NCI-H226 (cell line): ENCODE measurements around the gene MAN1C1.
"Not testable (repeated sequence)": the region's sequence is repeated elsewhere in the genome, so short reads cannot be mapped to it uniquely, and the experiment has no call there.

Experiments
- DNase-seq: peaks from one replicate; pipeline ENCODE4 v3.0.0-alpha.2; 2015

MAN1C1 gene

DNA sequence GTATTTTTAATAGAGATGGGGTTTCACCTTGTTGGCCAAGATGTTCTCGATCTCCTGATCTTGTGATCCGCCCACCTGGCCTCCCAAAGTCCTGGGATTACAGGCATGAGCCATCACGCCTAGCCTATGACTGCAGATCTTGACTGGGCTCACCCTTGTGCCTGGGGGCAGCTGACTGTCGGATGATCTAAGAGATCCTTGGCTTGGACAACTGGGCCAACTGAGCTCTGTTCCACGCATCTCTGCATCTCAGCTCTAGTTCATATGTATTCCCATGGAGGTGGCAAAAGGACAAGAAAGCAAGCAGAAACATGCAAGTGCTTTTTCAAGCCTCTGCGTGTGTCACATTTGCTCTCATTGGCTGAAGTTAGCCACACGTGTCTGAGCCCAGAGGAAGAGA, 107.6 kb downstream of the MAN1C1 start:
- no peak for DNase-seq

DNA sequence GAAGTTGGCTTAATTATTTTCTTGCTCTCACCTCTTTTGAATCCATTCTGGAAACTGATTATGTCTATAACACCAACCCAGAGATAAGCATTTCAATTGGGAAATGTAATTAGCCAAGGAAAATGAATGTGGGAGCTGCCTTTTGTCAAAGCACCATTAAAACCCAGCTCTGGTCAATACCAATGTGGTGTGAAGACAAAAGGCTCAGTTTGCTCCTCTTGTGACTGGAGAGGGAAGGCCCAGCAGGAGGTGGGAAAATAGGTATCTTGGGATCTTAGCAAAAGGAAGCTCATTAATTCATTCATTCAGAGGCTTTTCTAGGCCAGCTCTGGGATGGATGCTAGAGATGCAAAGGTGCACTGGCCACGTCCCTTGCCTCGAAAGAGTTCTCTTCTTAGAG, 108.4 kb downstream of the MAN1C1 start:
- DNase-seq = no peak

DNA sequence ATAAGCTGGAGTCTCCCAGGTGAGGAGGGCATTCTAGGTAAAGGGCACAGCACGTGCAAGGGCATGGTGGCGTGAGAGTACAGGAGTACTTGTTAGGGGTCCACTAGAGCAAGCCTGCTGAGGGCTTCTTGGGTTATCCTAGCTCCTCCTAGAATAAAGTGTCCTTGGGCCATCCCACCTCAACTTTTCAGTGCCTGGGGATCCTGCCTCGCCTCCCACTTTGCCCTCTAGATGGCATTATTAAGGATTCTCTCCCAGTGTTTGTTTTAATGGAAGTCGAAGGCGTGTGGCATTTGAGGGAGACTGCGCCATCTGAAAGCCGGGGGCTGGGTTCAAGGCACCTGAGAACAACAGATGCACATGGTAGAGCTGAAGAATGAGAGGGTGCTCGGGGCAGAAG, 108.9 kb downstream of the MAN1C1 start:
- no peak for DNase-seq

DNA sequence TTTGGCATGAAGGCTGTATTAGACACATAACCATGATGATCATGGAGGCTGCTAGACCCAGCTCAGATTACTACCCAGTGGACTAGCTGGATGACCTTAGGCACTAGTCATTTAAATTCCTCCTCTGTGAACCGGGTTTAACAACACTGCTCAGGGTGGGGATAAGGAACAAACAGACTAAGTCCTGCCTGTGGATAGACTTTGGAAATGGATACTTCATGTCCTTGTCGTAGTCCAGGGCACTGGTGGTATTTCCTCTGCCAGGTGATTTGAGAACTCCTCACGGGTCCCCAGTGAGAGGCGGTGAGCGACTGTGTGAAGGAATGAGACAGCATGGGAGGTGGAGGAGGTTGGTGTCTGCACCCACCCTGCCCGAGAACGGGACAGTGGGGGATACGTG, 110.5 kb downstream of the MAN1C1 start:
- no peak for DNase-seq

DNA sequence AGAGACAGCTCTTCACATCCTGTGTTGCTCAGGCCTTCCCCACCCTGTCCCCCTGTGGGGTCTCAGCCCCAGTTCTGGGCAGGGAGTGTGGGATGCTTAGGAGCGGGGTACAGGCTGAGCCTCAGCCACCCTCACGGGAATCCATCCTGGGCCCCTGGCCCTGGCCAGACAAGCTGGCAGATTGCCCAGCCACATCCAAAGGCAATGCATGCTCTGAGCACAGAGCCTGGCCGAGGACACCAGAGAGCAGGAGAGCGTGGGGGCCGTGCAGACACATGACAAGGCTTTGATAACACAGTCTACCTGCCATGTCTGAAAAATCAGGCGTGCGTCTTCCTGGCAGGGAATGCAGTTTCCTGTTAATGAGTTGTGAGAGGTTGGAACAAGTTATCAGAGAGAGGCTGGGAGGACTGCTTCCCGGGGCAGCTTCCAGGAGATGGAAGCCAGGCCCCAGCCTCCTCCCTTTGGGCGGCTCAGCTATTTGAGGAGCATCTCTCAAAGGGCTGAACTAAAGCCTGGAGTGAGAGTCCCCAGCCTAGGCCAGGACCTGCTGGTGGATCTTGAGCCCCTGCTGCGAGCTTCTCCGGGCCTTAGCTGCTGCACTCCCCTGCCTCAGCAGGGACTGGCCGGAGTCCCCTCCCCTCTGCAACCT, 111.2 kb downstream of the MAN1C1 start:
- no peak for DNase-seq

DNA sequence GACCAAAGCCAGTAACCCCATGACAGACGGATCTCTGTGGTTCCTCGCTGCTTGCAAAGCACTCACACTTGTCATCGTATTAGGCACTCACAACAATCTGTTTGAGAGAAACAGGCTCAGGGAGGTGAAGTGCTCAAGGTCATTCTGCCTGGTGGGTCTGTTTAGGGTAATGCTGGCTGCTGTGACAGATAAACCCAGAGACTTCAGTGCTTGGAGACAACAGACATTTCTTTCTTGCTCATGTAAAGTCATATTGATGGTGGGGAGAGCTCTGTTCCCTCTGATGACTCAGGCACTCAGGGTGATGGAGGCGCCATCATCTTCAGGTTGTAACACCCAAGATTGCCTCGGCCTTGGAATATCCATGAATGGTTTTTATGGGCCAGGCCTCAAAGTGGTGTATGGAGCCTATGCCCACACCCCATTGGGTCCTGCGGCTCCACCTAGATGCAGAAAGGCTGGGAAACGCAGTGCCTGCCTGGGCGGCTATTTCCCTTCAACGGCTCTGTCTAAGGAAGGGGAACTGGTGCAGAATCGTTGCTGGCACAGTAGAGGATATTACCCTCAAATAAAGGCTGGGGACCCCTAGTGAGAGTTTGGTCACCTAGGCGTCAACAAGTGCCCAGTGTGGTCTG, 111.8 kb downstream of the MAN1C1 start:
- no peak for DNase-seq

DNA sequence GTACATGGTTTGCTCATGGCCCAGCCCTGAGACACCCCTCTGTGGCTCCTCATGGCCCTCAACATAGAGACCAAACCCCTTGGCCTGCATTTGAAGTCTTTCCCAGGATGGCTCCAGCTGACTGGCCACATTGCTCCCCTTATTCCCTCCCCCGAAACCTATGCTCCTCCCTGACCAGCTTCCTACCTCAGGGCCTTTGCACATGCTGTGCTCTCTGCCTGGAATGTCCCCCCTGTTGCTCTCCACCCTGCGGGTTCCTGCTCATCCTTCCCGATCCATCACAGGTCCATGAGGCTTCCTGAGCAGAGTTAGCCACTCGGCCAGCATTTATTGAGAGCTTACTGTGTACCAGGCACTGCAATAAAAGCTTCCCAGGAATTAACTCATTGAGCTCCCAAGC, 112.5 kb downstream of the MAN1C1 start:
- DNase-seq = no peak

DNA sequence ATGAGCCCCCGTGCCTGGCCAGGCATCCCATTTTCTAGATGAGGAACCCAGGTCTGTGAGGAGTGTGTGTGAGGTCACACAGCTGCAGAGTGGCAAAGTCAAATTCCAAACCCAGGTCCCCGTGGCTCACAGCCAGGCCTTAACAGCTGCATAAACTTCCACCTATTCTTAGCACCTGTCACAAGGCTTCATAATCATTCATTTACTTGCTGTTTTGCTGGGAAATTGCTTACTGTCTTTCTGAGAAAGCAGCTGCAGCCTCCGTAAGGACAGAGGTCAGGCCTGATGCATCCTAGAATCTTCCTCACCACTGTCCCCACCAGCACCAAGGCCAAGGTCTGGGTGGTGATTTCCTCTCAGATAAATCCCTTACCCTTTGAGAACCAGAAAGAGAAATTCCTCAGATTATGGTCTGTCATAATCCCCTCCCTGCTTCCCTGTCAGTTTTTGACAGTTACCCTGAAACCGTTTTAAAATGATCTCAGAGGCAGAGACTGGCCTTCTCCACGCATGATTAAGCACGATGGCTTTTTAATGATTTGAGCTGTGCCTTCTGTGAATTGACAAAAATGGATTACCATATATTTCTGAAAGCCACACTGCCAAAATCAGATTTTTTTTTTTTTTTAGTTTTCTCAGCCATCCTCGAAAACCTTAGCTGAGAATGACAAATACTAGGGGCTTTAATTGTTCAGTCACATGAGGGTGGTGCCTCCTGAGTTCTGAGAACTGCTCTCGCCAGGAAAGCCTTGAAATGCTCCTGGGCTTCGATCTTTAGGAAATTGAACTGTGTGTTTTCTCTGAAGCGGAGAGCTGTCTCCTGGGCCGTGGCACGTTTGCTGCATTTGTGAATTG, 113.4 kb downstream of the MAN1C1 start:
- DNase-seq = no peak

DNA sequence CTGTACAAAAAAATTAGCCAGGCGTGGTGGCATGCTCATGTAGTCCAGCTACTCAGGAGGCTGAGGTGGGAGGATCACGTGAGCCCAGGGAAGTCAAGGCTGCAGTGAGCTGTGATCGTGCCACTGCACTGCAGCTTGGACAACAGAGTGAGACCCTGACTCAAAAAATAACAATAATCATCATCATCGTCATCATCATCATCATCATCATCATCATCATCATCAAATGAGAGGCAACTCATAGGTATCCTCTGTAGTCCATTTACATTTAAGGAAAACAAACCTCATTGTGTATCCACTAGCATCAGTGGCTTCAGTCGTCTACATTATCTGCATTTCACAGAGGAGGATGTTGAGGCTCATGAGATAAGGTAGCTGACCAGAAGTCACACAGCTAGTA, 114.6 kb downstream of the MAN1C1 start:
- no peak for DNase-seq

DNA sequence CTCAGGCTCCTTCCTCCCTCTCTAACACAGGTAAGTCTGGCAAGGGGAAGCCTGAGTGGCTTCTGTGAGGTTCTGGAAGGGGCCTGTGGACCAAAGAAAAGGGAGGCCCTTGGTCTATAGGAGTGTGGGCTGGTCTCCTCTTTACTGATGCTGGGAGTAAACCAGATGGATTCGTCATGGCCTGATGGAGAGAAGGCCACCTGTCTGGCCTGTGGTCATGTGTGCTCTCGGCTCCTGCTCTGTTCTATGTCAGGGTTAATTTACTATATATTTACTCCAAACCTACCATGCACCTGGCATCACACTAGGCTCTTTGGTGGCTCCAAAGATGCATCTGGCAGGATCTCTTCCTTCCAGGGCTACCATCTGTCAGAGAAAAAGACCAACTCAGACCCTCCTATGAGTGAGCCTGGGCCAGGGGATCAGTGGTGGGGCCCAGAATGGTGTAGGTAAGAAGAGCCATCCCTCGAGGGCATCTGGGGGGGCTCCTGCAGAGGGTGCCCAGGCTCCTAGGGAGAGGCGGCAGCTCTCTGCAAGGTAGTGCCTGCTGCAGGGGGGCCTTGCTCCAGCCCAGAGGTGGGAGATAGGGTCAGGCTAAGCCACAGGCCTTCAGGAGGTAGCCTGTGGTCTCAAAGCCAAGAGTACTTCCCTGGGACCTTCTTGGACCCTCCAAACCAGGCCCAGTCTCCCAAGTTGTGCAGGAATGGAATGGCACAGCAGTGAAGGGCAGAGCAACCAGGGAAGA, 115.2 kb downstream of the MAN1C1 start:
- no peak for DNase-seq

DNA sequence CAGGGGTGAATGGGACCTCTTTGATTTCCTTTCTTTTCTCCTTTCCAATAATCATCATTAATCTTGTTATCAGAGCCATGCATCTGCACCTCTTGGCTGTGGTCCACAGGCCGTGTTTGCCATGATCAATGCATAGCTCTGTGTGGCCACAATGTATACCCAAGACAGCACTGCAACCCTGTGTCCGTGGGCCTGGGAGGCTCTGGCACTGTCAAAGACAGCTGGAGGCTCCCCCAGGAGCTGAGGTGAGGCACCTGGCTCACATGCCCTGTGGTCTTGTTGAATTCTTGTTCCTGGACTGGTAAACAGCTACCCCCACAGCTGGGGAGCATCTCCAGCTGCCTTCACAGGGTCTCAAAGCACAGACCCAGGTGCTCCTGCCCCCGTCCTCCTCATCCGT, 116.2 kb downstream of the MAN1C1 start:
- no peak for DNase-seq

DNA sequence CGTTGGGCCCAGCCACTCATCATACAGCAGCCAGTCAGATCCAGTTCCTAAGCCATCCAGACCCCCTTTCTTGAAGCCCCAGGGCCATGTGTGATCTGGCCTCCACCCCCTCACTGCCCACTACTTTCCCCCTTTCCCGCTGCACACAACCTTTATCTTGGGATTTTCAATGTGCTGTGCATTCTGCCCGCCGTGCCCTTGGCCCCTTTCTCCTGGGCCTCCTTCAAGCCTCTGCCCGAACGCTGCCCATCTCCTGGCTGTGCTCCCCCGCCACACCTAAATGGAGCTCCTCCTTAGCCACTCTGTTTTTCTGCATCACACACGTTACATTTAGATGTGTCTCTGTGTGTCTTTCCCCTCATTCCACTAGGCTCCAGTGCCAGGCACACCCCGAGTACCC, 116.7 kb downstream of the MAN1C1 start:
- DNase-seq = no peak

DNA sequence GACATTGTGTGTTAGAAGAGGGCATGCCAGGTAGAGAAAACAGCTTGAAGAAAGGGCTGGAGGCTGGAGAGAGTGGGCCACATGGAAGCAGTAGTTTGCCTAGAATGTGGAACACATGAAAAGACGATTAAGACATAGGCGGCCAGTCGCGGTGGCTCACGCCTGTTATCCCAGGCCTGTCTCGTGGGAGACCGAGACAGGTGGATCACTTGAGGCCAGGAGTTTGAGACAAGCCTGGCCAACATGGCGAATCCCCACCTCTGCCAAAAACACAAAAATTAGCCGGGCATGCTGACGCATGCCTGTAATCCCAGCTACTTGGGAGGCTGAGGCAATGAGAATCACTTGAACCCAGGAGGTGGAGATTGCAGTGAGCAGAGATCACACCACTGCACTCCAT, 118.4 kb downstream of the MAN1C1 start:
- DNase-seq = not testable (repeated sequence)

DNA sequence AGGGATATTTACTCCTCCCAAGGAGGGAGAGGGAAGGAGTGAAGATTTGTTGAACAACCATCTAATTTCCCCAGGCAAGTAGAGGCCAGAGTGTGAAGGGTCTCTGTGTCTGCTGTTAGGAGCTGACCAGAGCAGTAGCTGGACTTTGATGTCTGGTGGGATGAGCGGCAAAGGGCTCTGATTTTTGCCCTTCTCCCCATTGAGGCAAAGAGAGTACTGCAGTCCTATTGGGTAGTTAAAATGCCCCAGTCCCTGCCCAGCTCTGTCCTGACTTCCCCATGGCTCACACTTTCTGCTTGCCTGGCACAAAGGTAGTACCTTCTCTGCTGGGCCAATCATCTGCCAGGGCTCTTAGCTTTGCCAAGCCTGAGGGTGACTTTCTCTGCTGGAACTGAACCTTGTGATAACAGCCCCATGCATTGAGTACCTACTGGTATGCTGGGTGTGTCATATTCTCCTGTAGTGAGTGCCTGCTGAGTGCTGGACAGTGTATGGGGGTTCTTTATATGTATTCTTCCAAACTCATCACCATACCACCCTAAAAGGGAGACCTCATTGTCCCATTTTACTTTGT, 119.5 kb downstream of the MAN1C1 start:
- no peak for DNase-seq

DNA sequence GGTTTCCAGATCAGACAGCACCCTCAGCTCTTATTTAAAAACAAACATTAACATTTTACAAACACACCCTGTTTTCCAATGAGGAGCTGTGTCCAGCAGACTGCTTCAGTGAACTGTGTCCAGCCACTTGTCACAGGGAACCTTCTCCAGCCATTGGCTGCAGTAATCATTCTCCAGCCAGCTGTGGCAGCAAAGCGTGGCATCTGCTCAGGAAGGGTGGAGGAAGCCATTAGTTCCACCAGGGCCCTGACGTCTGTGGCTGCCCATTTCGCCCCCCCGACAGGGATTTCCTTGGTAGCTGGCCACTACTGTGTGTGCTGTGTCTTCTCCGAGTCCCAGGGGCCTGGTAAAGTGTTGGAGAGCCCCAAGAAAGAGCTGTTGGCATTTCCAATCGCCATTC, 120.5 kb downstream of the MAN1C1 start:
- no peak for DNase-seq

DNA sequence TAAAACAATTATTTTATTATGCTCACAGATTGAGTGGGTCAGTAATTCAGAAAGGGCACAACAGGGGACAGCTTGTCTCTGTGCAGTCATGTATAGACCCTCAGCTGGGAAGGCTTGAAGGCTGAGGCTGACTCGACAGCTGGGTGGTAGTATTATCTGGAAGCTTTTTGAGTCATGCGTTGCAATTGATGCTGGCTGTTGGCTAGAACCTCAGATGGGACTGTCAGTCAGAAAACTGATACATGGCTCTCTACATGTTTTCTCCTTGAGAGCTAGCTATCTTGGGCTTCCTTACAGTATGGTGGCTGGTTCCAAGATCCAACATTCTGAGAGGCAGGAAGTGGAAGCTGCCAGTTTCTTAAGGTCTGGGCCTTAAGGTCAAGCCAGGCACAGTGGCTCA, 121.9 kb downstream of the MAN1C1 start:
- DNase-seq = no peak

DNA sequence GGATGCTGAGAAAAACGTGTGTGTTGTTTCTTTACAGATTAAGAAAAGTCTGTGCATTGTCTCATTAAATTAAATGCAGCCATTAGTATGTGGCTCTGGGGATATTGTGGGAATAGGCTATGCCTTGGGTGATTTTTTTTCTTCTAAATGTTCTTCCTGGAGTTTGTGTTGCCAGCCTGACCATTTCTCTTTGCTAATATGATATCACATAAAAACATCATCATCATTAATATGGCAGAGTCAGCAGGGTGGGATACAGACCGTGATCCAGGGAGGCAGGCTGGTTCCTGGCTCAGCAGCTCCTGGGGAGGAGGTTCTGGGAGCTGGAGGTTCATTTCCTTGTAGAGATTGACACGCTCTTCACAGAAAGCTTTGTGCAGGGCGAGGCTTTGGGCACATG, 122.8 kb downstream of the MAN1C1 start:
- DNase-seq = no peak

DNA sequence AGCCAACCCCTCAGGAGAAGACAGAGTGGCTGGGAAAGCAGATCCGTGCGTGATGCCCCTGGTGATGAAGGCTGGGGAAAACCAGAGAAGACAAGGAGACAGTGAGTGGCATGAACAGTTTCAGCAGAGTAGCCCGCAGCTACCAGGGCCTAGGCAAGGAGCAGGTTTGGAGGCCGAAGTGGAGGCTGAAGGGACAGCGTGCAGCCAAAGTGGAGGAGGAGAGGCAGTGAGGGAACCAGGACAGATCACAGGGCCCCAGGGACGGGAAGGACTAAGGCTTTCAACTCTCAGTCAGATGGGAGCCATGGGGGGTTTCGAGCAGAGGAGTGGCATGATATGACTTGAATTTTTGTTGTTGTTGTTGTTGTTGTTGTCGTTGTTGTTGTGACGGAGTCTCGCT, 123.5 kb downstream of the MAN1C1 start:
- DNase-seq = no peak

DNA sequence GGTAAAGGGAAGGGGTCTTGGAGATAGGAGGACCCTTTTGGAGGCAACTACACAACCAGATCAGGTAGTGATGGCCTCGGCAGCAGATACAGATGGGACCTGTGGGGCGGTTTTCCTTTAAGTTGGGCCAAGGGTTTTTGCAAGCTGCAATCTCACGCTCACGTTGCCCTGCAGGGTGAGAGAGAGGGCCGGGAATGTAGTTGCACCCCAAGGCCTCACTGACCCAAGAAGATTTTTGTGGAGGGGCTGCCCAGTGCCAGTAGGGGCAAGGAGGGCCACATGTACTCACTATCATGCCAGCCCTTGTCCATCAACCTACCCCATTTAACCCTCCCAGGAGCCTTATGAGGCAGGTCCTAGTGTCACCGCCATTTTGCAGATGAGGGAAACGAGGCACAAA, 125.7 kb downstream of the MAN1C1 start:
- DNase-seq = no peak

DNA sequence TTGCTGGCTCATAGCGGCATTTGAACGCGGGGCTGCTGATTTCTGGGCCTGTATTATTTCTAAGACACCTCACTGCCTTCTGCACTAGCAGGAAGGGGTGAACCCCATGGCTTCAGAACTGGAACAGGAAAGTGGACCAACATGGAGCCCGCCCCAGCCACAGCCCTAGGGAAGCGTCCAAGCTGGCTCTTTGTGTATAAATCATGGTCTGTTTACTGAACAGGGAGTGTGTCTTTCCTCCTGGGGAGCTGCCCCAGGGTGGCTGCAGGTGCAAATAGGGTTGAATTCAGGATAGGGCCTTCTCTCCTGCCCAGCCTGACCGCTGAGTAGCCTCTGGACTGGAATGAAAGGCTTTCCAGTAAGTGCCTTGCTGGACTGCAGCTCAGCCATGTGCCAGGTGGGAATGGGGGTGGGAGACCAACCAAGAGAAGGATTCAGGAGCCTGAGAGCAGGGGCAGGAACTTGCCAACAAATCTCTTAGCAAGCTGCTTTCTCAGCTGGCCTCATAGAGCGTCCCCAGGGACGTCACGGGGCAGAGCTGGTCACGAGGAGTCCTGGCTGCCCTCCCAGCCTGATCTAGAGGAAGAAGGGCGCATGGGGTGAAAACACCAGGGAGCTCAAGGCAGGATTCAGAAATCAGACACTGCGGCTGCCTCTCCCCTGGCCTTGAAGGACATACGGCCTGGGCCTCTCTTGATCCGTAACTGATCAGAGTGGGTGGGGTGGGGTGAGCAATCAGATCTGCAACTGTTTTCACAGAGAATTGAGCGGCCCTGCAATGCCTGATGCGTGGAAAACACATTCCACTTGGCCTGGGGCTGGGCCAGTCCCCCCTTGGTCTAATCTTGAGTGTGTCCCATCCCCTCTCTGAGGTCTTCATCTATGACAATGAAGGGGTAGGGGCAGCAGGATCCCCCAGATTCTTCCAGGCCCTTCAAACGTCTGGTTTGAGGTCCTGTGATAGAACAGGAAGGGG, 126.9 kb downstream of the MAN1C1 start:
- DNase-seq = no peak

DNA sequence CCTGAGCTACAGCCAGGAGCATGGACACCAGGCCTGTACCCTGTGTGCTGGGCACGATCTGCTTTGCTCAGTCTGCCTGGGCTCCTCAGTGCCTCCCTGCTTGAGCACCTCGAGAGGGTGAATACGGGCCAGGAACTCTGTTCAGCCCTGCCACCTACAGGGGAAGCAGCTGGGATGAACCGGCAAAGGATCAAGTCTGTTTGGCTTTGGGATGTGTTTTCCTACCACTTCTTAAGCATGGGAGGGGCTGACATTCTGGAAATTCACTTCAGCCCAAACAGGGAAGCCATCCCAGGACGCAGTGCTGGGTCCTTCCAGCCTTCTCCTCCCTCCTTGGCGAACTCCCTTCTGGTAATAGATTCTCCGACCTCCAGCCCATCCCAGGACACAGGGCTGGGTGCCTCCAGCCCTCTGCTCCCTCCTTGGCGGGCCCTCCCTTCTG, 127.6 kb downstream of the MAN1C1 start:
- DNase-seq = peak; percentile 16
